ENCODE results near the gene TWIST2.

DNA sequence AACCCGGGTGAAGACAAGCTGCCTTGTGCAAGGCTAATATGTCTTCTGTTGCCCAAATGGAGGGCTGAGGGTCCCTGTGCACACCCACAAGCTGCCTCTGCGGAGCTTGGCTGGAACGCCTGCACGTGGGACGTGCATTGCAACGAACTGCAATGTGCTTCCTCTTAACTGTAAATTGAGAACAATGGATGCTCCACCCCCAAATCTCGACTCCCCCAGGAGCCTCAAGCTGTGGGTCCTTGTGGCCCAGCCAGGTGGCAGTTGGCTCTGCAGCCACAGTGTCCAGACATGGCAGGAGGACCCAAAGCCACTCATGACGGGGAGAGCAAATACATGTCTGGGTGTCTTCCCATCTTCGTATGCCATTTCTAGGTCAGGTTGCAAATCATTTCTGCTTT is 90.1 kb downstream of the TWIST2 start:
- no peak for TF ChIP-seq CTCF (IDR thresholded peaks at IDR 0.05)
- TF ChIP-seq EP300 (IDR thresholded peaks at IDR 0.05) = no peak
- no peak for TF ChIP-seq POLR2A (IDR thresholded peaks at IDR 0.05)
